Smooth muscle cell (in vitro differentiated cells): ENCODE data around the gene GPRC5B. TPM values are rescaled to one million over a fixed set of nuclear protein-coding genes. Genes with fewer than 3 reads are reported as not detected.

Experiments used
- DNase-seq: peaks from one replicate; lab custom pipeline; 2025; ENCODE audit not compliant: unreplicated experiment; lab: John Stamatoyannopoulos, UW
- H2AFZ ChIP-seq: fragments of 200-600 bp; sonication (generic); 2 replicates; pipeline ENCODE4 v1.6.0; 2016; ENCODE audit warnings: antibody characterized with exemption, low read depth, mild to moderate bottlenecking
- H3F3A ChIP-seq: fragments of 200-600 bp; sonication (generic); 2 replicates; pipeline ENCODE4 v1.6.0; 2017; ENCODE audit warnings: antibody characterized with exemption, low read depth
- H3K27ac ChIP-seq: fragments of 200-600 bp; sonication (generic); 2 replicates; pipeline ENCODE4 v1.5.1; 2016; ENCODE audit warnings: low read depth, mild to moderate bottlenecking
- H3K27me3 ChIP-seq: fragments of 200-600 bp; sonication (generic); 2 replicates; pipeline ENCODE4 v1.6.1; 2016; ENCODE audit warnings: low read depth, mild to moderate bottlenecking
- H3K36me3 ChIP-seq: fragments of 200-600 bp; sonication (generic); 2 replicates; pipeline ENCODE4 v1.5.1; 2016; ENCODE audit warnings: low read depth
- H3K4me1 ChIP-seq: fragments of 200-600 bp; sonication (generic); 2 replicates; pipeline ENCODE4 v1.5.1; 2016; ENCODE audit warnings: low read depth
- H3K4me2 ChIP-seq: fragments of 200-600 bp; sonication (generic); 2 replicates; pipeline ENCODE4 v1.6.0; 2016; ENCODE audit warnings: mild to moderate bottlenecking
- H3K4me3 ChIP-seq: fragments of 200-600 bp; sonication (generic); 2 replicates; pipeline ENCODE4 v1.5.1; 2016; ENCODE audit warnings: mild to moderate bottlenecking
- H3K79me2 ChIP-seq: fragments of 200-600 bp; sonication (generic); 2 replicates; pipeline ENCODE4 v1.6.0; 2016; ENCODE audit warnings: low read depth, mild to moderate bottlenecking
- H3K9ac ChIP-seq: fragments of 200-600 bp; sonication (generic); 2 replicates; pipeline ENCODE4 v1.6.0; 2016; ENCODE audit warnings: low read depth
- H3K9me3 ChIP-seq: fragments of 200-600 bp; sonication (generic); replicated peaks from 2 replicates; pipeline ENCODE4 v1.5.1; 2016; ENCODE audit warnings: low read depth
- H4K20me1 ChIP-seq: fragments of 200-600 bp; sonication (generic); 2 replicates; pipeline ENCODE4 v1.6.0; 2016; ENCODE audit warnings: low read depth
- CTCF ChIP-seq: fragments of 200-600 bp; sonication (generic); IDR thresholded peaks from 2 replicates; pipeline ENCODE4 v1.5.1; 2017; ENCODE audit warnings: borderline replicate concordance, mild to moderate bottlenecking, antibody characterized with exemption; ENCODE audit not compliant: insufficient read depth, poor library complexity, severe bottlenecking
- WGBS: methylation state at CpG from one replicate; pipeline ENCODE4 v1.1.7; 2016; ENCODE audit warnings: low lambda C conversion rate; 5-methylcytosine and 5-hydroxymethylcytosine counted together
- polyA plus RNA-seq: library from polyadenylated mRNA; unstranded; fragments of >200 nt; fragmentation: Nextera tagmentation; extraction: Ambion mirVana; gene quantifications from 2 replicates; pipeline ENCODE4 v1.2.1, GENCODE V29; 2016
- total RNA-seq: library from RNA; depleted of rRNA; stranded (reverse); fragments of >200 nt; gene quantifications from 2 replicates; pipeline ENCODE4 v1.2.3, GENCODE V29; 2014

Gene GPRC5B
- total and polyA plus RNA-seq, 2 experiments from 2014 or later = 7.8 to 18.9 TPM

DNA sequence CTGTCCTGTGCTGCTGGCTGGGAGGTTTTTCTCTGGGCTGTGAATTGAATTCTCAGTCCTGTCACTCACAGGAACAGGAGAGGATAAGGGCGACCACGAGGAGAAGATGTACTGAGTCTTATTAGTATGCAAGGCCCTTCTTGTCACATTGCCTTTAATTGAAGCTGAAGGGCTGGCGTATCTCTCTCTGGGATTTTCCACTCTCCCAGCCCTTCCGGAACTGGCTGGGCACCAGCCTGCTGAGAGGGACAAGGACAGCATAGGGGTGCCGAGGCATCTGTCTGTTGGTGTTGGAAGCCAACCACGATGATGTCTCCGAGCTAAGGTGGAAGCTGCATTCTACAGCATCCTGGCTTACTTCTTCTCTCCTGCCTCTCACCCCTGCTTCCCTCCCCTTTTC is 33.2 kb downstream of the GPRC5B start:
- Histone ChIP-seq H3K4me3 (no peak overlapping the region), H3K79me2 (no peaks in the 10 kb centered on the region), H3K27me3 (no peaks in the 10 kb centered on the region), H4K20me1 (no peaks in the 10 kb centered on the region), H3K27ac (no peak overlapping the region), H3K4me1 (no peaks in the 10 kb centered on the region), H3F3A (peaks cover 1% of the 10 kb centered on the region), H3K9me3 (no peaks in the 10 kb centered on the region), H3K4me2 (no peak overlapping the region), H2AFZ (no peak overlapping the region), H3K9ac (no peak overlapping the region), H3K36me3 (no peaks in the 10 kb centered on the region)
- DNase-seq = no peak
- WGBS = 66% methylated on average over 7 of the region's 7 CpGs
- TF ChIP-seq CTCF = no peak

GRCh38 chr16:19850131-19850817 is 34.4 kb downstream of the GPRC5B start:
- Histone ChIP-seq H3K27ac (no peak overlapping the region), H3K9me3 (no peaks in the 10 kb centered on the region), H3K36me3 (no peaks in the 10 kb centered on the region), H3F3A (peaks cover 7% of the 10 kb centered on the region), H2AFZ (no peak overlapping the region), H3K4me2 (no peak overlapping the region), H3K79me2 (no peaks in the 10 kb centered on the region), H3K4me1 (no peaks in the 10 kb centered on the region), H3K27me3 (no peaks in the 10 kb centered on the region), H3K4me3 (no peak overlapping the region), H3K9ac (no peak overlapping the region), H4K20me1 (no peaks in the 10 kb centered on the region)
- 94% methylated on average over 11 of the region's 11 CpGs for WGBS
- no peak for DNase-seq
- no peak for TF ChIP-seq CTCF

- no peak overlapping the region for H3K27ac ChIP-seq
- no peaks in the 10 kb centered on the region for H3K36me3 ChIP-seq
- no peak overlapping the region for H3K4me2 ChIP-seq
- H3F3A ChIP-seq = peaks cover 13% of the 10 kb centered on the region
- H3K9me3 ChIP-seq = no peaks in the 10 kb centered on the region
- no peak for DNase-seq
- no peaks in the 10 kb centered on the region for H3K4me1 ChIP-seq
- H3K9ac ChIP-seq = no peak overlapping the region
- H3K27me3 ChIP-seq = no peaks in the 10 kb centered on the region
- H3K4me3 ChIP-seq = no peak overlapping the region
- no peak for TF ChIP-seq CTCF
- no peaks in the 10 kb centered on the region for H4K20me1 ChIP-seq
- no peak overlapping the region for H2AFZ ChIP-seq
- H3K79me2 ChIP-seq = no peaks in the 10 kb centered on the region
- 93% methylated on average over 3 of the region's 3 CpGs for WGBS
Measured at GRCh38 chr16:19848756-19849155, 35.9 kb downstream of the GPRC5B start.

DNA sequence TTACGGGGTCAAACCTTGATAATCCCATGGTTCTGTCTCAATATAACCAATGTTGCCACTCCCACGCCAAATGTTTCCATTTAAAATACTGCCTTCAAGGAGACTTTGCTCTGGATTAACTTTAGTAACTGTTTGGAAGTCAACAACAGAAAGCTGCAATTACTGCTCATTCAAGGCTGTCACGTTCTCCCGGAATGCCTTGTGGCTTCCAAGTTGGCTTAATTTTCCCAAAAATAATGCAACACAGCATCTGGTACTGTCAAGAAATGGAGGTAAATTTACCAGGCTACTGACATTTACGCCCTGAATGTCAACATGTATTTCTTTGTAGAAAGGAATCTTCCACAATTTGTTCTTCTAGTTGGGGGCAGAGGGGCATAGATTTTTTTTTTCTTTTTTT is 38.2 kb downstream of the GPRC5B start:
- H3K36me3 ChIP-seq = no peaks in the 10 kb centered on the region
- H3K27ac ChIP-seq = peak overlapping the region; percentile 92
- H2AFZ ChIP-seq = no peak overlapping the region
- no peaks in the 10 kb centered on the region for H3K79me2 ChIP-seq
- peaks cover 21% of the 10 kb centered on the region for H3F3A ChIP-seq
- no peaks in the 10 kb centered on the region for H3K9me3 ChIP-seq
- WGBS = 19% methylated on average over 5 of the region's 5 CpGs
- H3K27me3 ChIP-seq = no peaks in the 10 kb centered on the region
- no peak overlapping the region for H3K4me3 ChIP-seq
- no peaks in the 10 kb centered on the region for H3K4me1 ChIP-seq
- H4K20me1 ChIP-seq = no peaks in the 10 kb centered on the region
- no peak overlapping the region for H3K4me2 ChIP-seq
- no peak for DNase-seq
- no peak overlapping the region for H3K9ac ChIP-seq
- no peak for TF ChIP-seq CTCF
